ENCODE measurements around the gene PKP2.

DNA sequence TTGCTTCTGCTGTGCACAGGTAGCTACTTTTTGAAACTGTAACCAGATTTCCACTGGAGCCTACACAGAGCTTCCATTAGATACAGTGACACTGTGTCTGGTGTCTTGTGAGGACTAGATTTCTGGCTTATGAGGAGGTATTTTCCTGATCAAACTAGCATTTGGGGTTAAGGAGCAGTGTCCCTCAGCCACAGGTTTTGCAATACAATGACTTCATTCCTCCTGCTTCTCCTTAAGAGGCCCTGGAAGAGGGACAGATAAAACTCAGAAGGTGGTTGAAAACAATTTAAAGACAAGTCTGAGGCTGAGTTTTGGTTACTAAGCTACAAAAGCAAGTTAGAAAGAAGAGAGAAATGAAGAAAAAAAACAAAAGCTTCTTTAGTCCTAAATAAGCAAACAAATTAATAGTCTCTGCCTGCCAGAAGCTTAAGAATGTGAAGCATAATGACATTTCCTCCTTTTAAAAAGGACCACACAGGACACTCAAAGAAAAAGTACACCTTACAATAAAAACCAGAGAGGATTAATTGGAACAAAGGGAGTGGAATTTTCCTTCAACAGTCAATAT lies 53.0 kb downstream of the PKP2 start:
- TF ChIP-seq EP300 (IDR thresholded peaks at IDR 0.05; ENCODE audit: borderline replicate concordance) (no peak), CREB1 (IDR thresholded peaks at IDR 0.05; ENCODE audit: low read depth) (no peak)

Measured in Ishikawa (cell line).